Mammary epithelial cell (primary cell): Measurements from ENCODE around the gene CPNE4.

Experiments
- CTCF ChIP-seq, 2 donors: IDR thresholded peaks in 1 of 2; conservative IDR thresholded peaks in 1 of 2; 2 replicates each; pipeline ENCODE4 v1.5.1; 2011 to 2012; ENCODE audit warnings: inconsistent platforms in 2 of 2, low read length in 2 of 2, mild to moderate bottlenecking in 2 of 2, control low read depth in 1 of 2, low read depth in 1 of 2; ENCODE audit not compliant: insufficient read depth in 1 of 2; ENCODE audit errors: extremely low read depth in 1 of 2
- EZH2 ChIP-seq: IDR thresholded peaks from 2 replicates; pipeline ENCODE4 v1.6.1; 2012; ENCODE audit warnings: low read length, inconsistent platforms, borderline replicate concordance

- TF ChIP-seq CTCF (conservative IDR thresholded peaks at IDR 0.05 in 1 of 2, IDR thresholded peaks at IDR 0.05 in 1 of 2; ENCODE audit: extremely low read depth in 1 of 2, insufficient read depth in 1 of 2, low read depth in 1 of 2, low read length in 2 of 2) (no peak), EZH2 (no peak)
Measured at GRCh38 chr3:131796558-131797198, 238.1 kb downstream of the CPNE4 start.
